Muscle layer of colon (tissue), 2 donors: Measurements from ENCODE around the gene SCN8A.

Source experiments
- H3K27ac ChIP-seq: one replicate; pipeline ENCODE4 v1.7.0; 2013; ENCODE audit warnings: low read depth, mild to moderate bottlenecking, low read length, moderate library complexity
- H3K27me3 ChIP-seq, 2 donors: one replicate each; pipeline ENCODE4 v1.7.0; 2013; ENCODE audit warnings: low read length in 2 of 2, mild to moderate bottlenecking in 2 of 2; ENCODE audit not compliant: insufficient read depth in 2 of 2, control insufficient read depth in 1 of 2
- H3K36me3 ChIP-seq: one replicate; pipeline ENCODE4 v1.7.0; 2013; ENCODE audit warnings: mild to moderate bottlenecking, low read length; ENCODE audit not compliant: insufficient read depth
- H3K4me1 ChIP-seq: one replicate; pipeline ENCODE4 v1.7.0; 2013; ENCODE audit warnings: mild to moderate bottlenecking, low read length; ENCODE audit not compliant: insufficient read depth
- H3K4me3 ChIP-seq, 2 donors: one replicate each; pipeline ENCODE4 v1.7.0; 2013; ENCODE audit warnings: low read length in 2 of 2, low read depth in 1 of 2, mild to moderate bottlenecking in 1 of 2, moderate library complexity in 1 of 2
- H3K9ac ChIP-seq: one replicate; pipeline ENCODE4 v1.7.0; 2013; ENCODE audit warnings: low read length
- H3K9me3 ChIP-seq: one replicate; pipeline ENCODE4 v1.7.0; 2013; ENCODE audit warnings: mild to moderate bottlenecking, low read length
- donor health status: abdominal sarcoma.
- donor health status: Adenocarcinoma of cecum.

SCN8A gene

GRCh38 chr12:51818566-51819300, 227.7 kb downstream of the SCN8A start:
- Histone ChIP-seq H3K27ac (no peak overlapping the region), H3K9ac (no peak overlapping the region), H3K4me1 (peaks cover 6% of the 10 kb centered on the region), H3K9me3 (no peaks in the 10 kb centered on the region), H3K4me3 (no peak overlapping the region), H3K27me3 (peaks cover 0 to 31% of the 10 kb centered on the region in 2 donors), H3K36me3 (no peaks in the 10 kb centered on the region)

GRCh38 chr12:51819736-51820525, 228.9 kb downstream of the SCN8A start:
- no peaks in the 10 kb centered on the region for H3K9me3 ChIP-seq
- no peaks in the 10 kb centered on the region for H3K36me3 ChIP-seq
- no peak overlapping the region for H3K27ac ChIP-seq
- no peak overlapping the region for H3K9ac ChIP-seq
- no peak overlapping the region for H3K4me3 ChIP-seq
- peaks cover 0 to 27% of the 10 kb centered on the region in 2 donors for H3K27me3 ChIP-seq
- H3K4me1 ChIP-seq: peaks cover 4% of the 10 kb centered on the region

- Histone ChIP-seq H3K9ac (no peak overlapping the region), H3K4me1 (no peaks in the 10 kb centered on the region), H3K4me3 (no peak overlapping the region), H3K27ac (no peak overlapping the region), H3K27me3 (peaks cover 0 to 21% of the 10 kb centered on the region in 2 donors), H3K36me3 (no peaks in the 10 kb centered on the region), H3K9me3 (no peaks in the 10 kb centered on the region)
Measured at GRCh38 chr12:51820526-51821439, 229.8 kb downstream of the SCN8A start.

GRCh38 chr12:51821440-51822260, 230.6 kb downstream of the SCN8A start:
- no peak overlapping the region for H3K4me3 ChIP-seq
- no peaks in the 10 kb centered on the region for H3K4me1 ChIP-seq
- H3K27me3 ChIP-seq: peaks cover 0 to 20% of the 10 kb centered on the region in 2 donors
- H3K9me3 ChIP-seq: no peaks in the 10 kb centered on the region
- no peak overlapping the region for H3K9ac ChIP-seq
- no peaks in the 10 kb centered on the region for H3K36me3 ChIP-seq
- H3K27ac ChIP-seq: no peak overlapping the region

- H3K4me3 ChIP-seq: no peak overlapping the region
- no peak overlapping the region for H3K27ac ChIP-seq
- H3K9me3 ChIP-seq: no peaks in the 10 kb centered on the region
- peaks cover 0 to 20% of the 10 kb centered on the region in 2 donors for H3K27me3 ChIP-seq
- no peaks in the 10 kb centered on the region for H3K36me3 ChIP-seq
- no peak overlapping the region for H3K9ac ChIP-seq
- H3K4me1 ChIP-seq: no peaks in the 10 kb centered on the region
Measured at GRCh38 chr12:51822261-51822616, 231.2 kb downstream of the SCN8A start.

- Histone ChIP-seq H3K4me3 (no peak overlapping the region), H3K9ac (no peak overlapping the region), H3K27ac (no peak overlapping the region), H3K27me3 (peaks cover 0 to 13% of the 10 kb centered on the region in 2 donors), H3K36me3 (no peaks in the 10 kb centered on the region), H3K9me3 (no peaks in the 10 kb centered on the region), H3K4me1 (no peaks in the 10 kb centered on the region)
Measured at GRCh38 chr12:51822956-51823355, 231.9 kb downstream of the SCN8A start.

GRCh38 chr12:51823875-51824565, 233.0 kb downstream of the SCN8A start:
- Histone ChIP-seq H3K4me1 (no peaks in the 10 kb centered on the region), H3K4me3 (no peak overlapping the region), H3K27me3 (peaks cover 0 to 13% of the 10 kb centered on the region in 2 donors), H3K9ac (no peak overlapping the region), H3K9me3 (no peaks in the 10 kb centered on the region), H3K36me3 (no peaks in the 10 kb centered on the region), H3K27ac (no peak overlapping the region)

GRCh38 chr12:51825216-51825615, 234.2 kb downstream of the SCN8A start:
- Histone ChIP-seq H3K36me3 (no peaks in the 10 kb centered on the region), H3K27me3 (peaks cover 0 to 3% of the 10 kb centered on the region in 2 donors), H3K4me3 (no peak overlapping the region), H3K27ac (no peak overlapping the region), H3K9ac (no peak overlapping the region), H3K9me3 (no peaks in the 10 kb centered on the region), H3K4me1 (no peaks in the 10 kb centered on the region)

GRCh38 chr12:51826881-51827280, 235.8 kb downstream of the SCN8A start:
- Histone ChIP-seq H3K36me3 (no peaks in the 10 kb centered on the region), H3K4me3 (no peak overlapping the region), H3K4me1 (no peaks in the 10 kb centered on the region), H3K27ac (no peak overlapping the region), H3K9me3 (no peaks in the 10 kb centered on the region), H3K27me3 (no peaks in the 10 kb centered on the region), H3K9ac (no peak overlapping the region)
